ENCODE results near the gene AMOTL1.

DNA sequence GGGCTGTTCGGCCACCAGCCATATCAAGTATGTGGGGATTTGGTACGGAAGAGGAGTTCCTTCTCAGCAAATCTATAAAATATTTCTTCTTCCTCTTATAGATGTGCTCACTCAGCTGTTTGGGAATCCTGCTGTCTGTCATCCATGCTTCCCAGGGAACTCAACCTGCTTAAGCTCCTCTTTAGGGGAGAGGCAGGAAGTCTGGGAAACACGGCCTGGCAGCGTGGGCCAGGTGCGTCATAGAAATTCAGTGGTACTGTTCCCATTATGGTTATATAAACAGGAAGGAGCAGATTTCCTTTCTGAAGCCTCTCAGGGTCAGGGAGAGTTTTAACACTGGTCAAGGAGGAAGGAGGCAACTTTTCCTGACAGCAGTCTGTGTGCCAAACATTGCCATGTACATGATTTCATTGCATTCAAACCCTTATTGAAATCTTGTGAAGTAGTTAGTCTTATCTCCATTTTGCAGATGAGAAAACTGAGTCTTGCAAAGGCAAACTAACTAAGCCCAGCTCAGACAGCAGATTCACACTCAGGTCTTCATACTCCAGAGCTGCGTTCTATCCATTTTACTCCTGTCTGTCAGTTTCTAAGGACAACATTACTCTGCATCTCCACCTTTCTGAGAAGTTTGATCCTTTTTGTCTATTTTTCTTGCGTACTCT lies 35.4 kb upstream of the AMOTL1 start:
- no peak for TF ChIP-seq CTCF (IDR thresholded peaks at IDR 0.05)
- no peak for TF ChIP-seq POLR2A (IDR thresholded peaks at IDR 0.05)
